Natural killer cell (primary cell): ENCODE data around the gene CYP2A6. TPM values are rescaled to one million over a fixed set of nuclear protein-coding genes. Genes with fewer than 3 reads are reported as not detected.

Experiments
- ATAC-seq, 3 donors: fragments of 150-1000 bp in 2 of 3; fragments of 200-7000 bp in 1 of 3; cut with Tn5 transposase; 1 replicate in 1 of 3; 2 replicates in 2 of 3; pipeline ENCODE4 v1.10.0; 2021; ENCODE audit warnings: mild to moderate bottlenecking in 2 of 3, moderate library complexity in 2 of 3
- DNase-seq, 2 donors: peaks; one replicate each; pipeline versions ENCODE4 v3.0.0 to v3.0.0-alpha.2; 2013 to 2021; ENCODE audit warnings: mixed read lengths in 1 of 2
- H3K27ac ChIP-seq: one replicate; pipeline ENCODE4 v1.5.1; 2013; ENCODE audit warnings: mild to moderate bottlenecking, low read length
- H3K27me3 ChIP-seq: one replicate; pipeline ENCODE4 v1.6.1; 2013; ENCODE audit warnings: low read length; ENCODE audit not compliant: control insufficient read depth, insufficient read depth
- H3K36me3 ChIP-seq: one replicate; pipeline ENCODE4 v1.6.1; 2013; ENCODE audit warnings: low read length; ENCODE audit not compliant: control insufficient read depth, insufficient read depth
- H3K4me1 ChIP-seq: one replicate; pipeline ENCODE4 v1.6.1; 2013; ENCODE audit warnings: low read length; ENCODE audit not compliant: control insufficient read depth, insufficient read depth
- H3K4me3 ChIP-seq: one replicate; pipeline ENCODE4 v1.5.1; 2013; ENCODE audit warnings: low read length
- H3K9me3 ChIP-seq: one replicate; pipeline ENCODE4 v1.6.1; 2013; ENCODE audit warnings: low read length; ENCODE audit not compliant: control insufficient read depth, insufficient read depth
- H3K27ac Mint-ChIP-seq, 2 donors: one replicate each; pipeline ENCODE4 v1.8.0; 2022; ENCODE audit warnings: mild to moderate bottlenecking in 2 of 2, mixed read lengths in 2 of 2, moderate library complexity in 1 of 2
- H3K27me3 Mint-ChIP-seq, 2 donors: one replicate each; pipeline ENCODE4 v1.8.0; 2022; ENCODE audit warnings: low read depth in 2 of 2, mixed read lengths in 2 of 2
- H3K36me3 Mint-ChIP-seq: one replicate; pipeline ENCODE4 v1.8.0; 2022; ENCODE audit warnings: mixed read lengths
- H3K4me1 Mint-ChIP-seq, 2 donors: one replicate each; pipeline ENCODE4 v1.8.0; 2022; ENCODE audit warnings: mixed read lengths in 2 of 2
- H3K4me3 Mint-ChIP-seq: one replicate; pipeline ENCODE4 v1.8.0; 2022; ENCODE audit warnings: mild to moderate bottlenecking, moderate library complexity, mixed read lengths
- H3K9me3 Mint-ChIP-seq, 2 donors: one replicate each; pipeline ENCODE4 v1.8.0; 2022; ENCODE audit warnings: mixed read lengths in 2 of 2
- WGBS: methylation state at CpG from one replicate; pipeline ENCODE4 v1.1.7; 2013; ENCODE audit warnings: missing lambda C conversion rate; ENCODE audit not compliant: insufficient coverage; 5-methylcytosine and 5-hydroxymethylcytosine counted together
- intact Hi-C: fragments of 100-400 bp; cut with micrococcal nuclease; formaldehyde crosslinking; loops from one replicate; pipeline ENCODE4 v1.14.2; 2022
- total RNA-seq, 4 donors: library from RNA; stranded (reverse); fragments of 120-200 nt in 1 of 4; gene quantifications; one replicate each; pipeline versions ENCODE4 v1.2.3 to v1.2.4, GENCODE V29; 2013 to 2022
- TF ChIP-seq, protein P1 (sequence below): fragments of 200-600 bp; IDR thresholded peaks from one replicate; pipeline ENCODE4 v1.8.0; 2022; ENCODE audit warnings: antibody characterized with exemption

CYP2A6 gene
- total RNA-seq, 3 donors from 2014 or later (not counting 1 experiment from before 2014, with no cell fraction given) = not detected

- Histone ChIP-seq H3K9me3 (no peaks in the 10 kb centered on the region), H3K27me3 (no peaks in the 10 kb centered on the region), H3K4me3 (no peak overlapping the region), H3K36me3 (peaks cover 25% of the 10 kb centered on the region), H3K4me1 (peaks cover 86% of the 10 kb centered on the region), H3K27ac (peak overlapping the region; percentile 82)
- 49% methylated on average over 11 of the region's 11 CpGs for WGBS
- Mint-ChIP-seq H3K27me3 (no peaks in the 10 kb centered on the region), H3K9me3 (no peaks in the 10 kb centered on the region), H3K4me3 (peak overlapping the region; percentile 95), H3K36me3 (no peaks in the 10 kb centered on the region), H3K4me1 (peaks cover 85 to 92% of the 10 kb centered on the region in 2 donors), H3K27ac (peak overlapping the region; percentile 96 to 100)
- no peak for ATAC-seq
- intact Hi-C loops = no loop called here
- DNase-seq = peak in 1 of 2 donors; percentile 44
- TF ChIP-seq, protein P1, sequence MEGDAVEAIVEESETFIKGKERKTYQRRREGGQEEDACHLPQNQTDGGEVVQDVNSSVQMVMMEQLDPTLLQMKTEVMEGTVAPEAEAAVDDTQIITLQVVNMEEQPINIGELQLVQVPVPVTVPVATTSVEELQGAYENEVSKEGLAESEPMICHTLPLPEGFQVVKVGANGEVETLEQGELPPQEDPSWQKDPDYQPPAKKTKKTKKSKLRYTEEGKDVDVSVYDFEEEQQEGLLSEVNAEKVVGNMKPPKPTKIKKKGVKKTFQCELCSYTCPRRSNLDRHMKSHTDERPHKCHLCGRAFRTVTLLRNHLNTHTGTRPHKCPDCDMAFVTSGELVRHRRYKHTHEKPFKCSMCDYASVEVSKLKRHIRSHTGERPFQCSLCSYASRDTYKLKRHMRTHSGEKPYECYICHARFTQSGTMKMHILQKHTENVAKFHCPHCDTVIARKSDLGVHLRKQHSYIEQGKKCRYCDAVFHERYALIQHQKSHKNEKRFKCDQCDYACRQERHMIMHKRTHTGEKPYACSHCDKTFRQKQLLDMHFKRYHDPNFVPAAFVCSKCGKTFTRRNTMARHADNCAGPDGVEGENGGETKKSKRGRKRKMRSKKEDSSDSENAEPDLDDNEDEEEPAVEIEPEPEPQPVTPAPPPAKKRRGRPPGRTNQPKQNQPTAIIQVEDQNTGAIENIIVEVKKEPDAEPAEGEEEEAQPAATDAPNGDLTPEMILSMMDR = no peak
These were observed 47.7 kb downstream of the CYP2A6 start for GRCh38 chr19:40802300-40803169.

- H3K9me3 Mint-ChIP-seq = no peaks in the 10 kb centered on the region
- Histone ChIP-seq H3K27ac (peak overlapping the region; percentile 82), H3K4me3 (no peak overlapping the region), H3K4me1 (peaks cover 80% of the 10 kb centered on the region), H3K36me3 (peaks cover 21% of the 10 kb centered on the region), H3K9me3 (no peaks in the 10 kb centered on the region), H3K27me3 (no peaks in the 10 kb centered on the region)
- TF ChIP-seq, protein P1 = no peak
- peak in 1 of 2 donors; percentile 29 for DNase-seq
- H3K27me3 Mint-ChIP-seq = no peaks in the 10 kb centered on the region
- no peak for ATAC-seq
- peak overlapping the region; percentile 95 for H3K4me3 Mint-ChIP-seq
- peak overlapping the region; percentile 96 to 100 for H3K27ac Mint-ChIP-seq
- 76% methylated on average over 11 of the region's 13 CpGs for WGBS
- H3K4me1 Mint-ChIP-seq = peaks cover 76 to 86% of the 10 kb centered on the region in 2 donors
- intact Hi-C loops = no loop called here
- H3K36me3 Mint-ChIP-seq = no peaks in the 10 kb centered on the region
These were observed 48.6 kb downstream of the CYP2A6 start for GRCh38 chr19:40801426-40802299.

- peaks cover 73% of the 10 kb centered on the region for H3K4me1 ChIP-seq
- peaks cover 70 to 79% of the 10 kb centered on the region in 2 donors for H3K4me1 Mint-ChIP-seq
- no peak overlapping the region for H3K4me3 ChIP-seq
- no peak overlapping the region for H3K27ac ChIP-seq
- H3K9me3 ChIP-seq = no peaks in the 10 kb centered on the region
- H3K9me3 Mint-ChIP-seq = no peaks in the 10 kb centered on the region
- TF ChIP-seq, protein P1 = no peak
- ATAC-seq = no peak
- H3K36me3 ChIP-seq = peaks cover 21% of the 10 kb centered on the region
- peak overlapping the region; percentile 95 for H3K4me3 Mint-ChIP-seq
- no peaks in the 10 kb centered on the region for H3K27me3 ChIP-seq
- DNase-seq = no peak
- intact Hi-C loops = no loop called here
- WGBS = 96% methylated on average over 27 of the region's 27 CpGs
- no peaks in the 10 kb centered on the region for H3K27me3 Mint-ChIP-seq
- H3K27ac Mint-ChIP-seq = peak overlapping the region; percentile 100
- H3K36me3 Mint-ChIP-seq = no peaks in the 10 kb centered on the region
These were observed 49.3 kb downstream of the CYP2A6 start for GRCh38 chr19:40800997-40801377.
